Ramos (cell line): Measurements from ENCODE around the gene CACNA1D.

Experiments used
- in situ Hi-C: fragments of 300-500 bp; cut with MboI; formaldehyde crosslinking; loops from one replicate; pipeline ENCODE4 v1.14.3; 2022; ENCODE audit warnings: low sequenced_read_pairs; ENCODE audit not compliant: unreplicated experiment

Gene CACNA1D

DNA sequence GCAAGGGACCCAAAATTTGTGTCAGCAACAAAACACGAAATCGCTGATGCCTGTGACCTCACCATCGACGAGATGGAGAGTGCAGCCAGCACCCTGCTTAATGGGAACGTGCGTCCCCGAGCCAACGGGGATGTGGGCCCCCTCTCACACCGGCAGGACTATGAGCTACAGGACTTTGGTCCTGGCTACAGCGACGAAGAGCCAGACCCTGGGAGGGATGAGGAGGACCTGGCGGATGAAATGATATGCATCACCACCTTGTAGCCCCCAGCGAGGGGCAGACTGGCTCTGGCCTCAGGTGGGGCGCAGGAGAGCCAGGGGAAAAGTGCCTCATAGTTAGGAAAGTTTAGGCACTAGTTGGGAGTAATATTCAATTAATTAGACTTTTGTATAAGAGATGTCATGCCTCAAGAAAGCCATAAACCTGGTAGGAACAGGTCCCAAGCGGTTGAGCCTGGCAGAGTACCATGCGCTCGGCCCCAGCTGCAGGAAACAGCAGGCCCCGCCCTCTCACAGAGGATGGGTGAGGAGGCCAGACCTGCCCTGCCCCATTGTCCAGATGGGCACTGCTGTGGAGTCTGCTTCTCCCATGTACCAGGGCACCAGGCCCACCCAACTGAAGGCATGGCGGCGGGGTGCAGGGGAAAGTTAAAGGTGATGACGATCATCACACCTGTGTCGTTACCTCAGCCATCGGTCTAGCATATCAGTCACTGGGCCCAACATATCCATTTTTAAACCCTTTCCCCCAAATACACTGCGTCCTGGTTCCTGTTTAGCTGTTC lies 316.9 kb downstream of the CACNA1D start:
- in situ Hi-C loops, result no loop called here

- in situ Hi-C loops, result no loop called here
These were observed 318.0 kb downstream of the CACNA1D start for GRCh38 chr3:53812434-53812833.

- in situ Hi-C loops, result no loop called here
These were observed 318.8 kb downstream of the CACNA1D start for GRCh38 chr3:53813229-53813628.

DNA sequence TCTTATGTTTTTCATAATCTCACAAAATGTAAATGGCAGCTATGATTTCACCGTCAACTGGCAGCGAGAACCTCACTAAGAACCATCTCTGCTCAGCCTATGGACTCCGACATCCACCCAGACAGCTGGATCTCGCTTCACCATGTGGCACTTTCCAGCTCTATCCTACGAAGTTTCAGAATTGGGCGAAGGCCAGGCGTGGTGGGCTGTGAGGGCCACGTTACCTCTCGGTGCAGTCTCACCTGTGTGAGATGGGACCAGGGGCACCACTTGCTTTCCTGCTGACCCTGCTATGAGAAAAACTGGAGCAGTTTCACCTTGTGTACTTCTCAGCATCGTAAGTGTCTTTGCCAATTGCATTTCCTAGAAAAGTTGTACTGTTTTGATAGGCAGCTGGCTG lies 319.5 kb downstream of the CACNA1D start:
- in situ Hi-C loops, result no loop called here

- in situ Hi-C loops, result no loop called here
These were observed 320.7 kb downstream of the CACNA1D start for GRCh38 chr3:53815067-53815466.

DNA sequence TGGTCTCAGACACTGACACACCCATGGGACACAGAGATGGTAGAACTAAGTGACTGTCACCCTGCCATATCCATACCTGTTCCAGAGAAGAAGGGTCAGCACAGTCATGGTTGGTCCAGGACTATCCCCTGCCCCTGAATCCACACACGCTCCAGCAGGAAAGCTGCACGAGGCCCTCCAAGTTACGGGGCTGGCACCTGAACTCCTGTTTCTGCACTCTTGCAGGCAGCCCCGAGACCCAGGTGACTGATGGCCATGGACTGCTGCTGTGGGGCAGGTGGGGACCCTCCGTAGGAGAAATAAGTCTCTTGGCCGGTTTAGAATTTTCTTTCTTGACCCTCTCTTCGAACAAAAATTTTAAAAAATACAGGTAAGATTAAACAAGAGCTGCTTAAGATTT lies 321.2 kb downstream of the CACNA1D start:
- in situ Hi-C loops, result no loop called here

GRCh38 chr3:53816425-53816824 lies 322.0 kb downstream of the CACNA1D start:
- in situ Hi-C loops, result no loop called here

DNA sequence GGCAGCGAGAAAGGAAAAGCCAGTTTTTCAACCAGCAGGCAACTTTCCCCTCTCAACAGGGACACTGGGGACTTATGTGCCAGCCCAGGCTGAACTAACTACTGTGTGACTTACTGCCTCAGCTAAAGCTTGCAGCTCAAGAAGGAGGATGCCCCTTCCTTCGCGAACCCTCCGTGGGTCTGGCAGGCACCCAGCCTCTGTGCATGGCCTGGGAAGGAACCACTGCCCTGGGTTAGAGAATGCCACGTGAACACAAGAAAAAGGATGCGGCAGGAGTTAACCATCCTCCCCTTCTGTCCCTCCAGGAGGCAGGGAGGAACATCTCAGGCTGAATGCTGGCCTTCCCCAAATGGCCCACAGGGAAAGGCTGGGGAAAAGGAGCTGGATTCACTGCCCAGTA lies 322.8 kb downstream of the CACNA1D start:
- in situ Hi-C loops, result no loop called here

DNA sequence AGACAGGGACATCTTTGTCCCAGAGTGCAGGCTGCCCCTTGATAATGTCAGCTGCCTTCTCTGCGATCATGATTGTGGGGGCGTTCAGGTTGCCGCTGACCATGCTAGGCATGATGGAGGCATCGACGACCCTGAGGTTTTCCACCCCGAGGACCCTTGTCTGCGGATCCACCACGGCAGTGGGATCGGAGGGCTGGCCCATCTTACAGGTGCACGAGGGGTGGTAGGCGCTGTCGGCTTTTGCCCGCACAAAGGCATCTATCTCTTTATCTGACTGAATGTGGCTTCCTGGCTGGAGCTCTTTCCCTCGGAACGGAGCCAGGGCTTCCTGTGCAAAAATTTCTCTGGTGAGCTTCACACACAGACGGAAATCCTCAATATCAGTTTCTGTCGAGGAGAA lies 323.4 kb downstream of the CACNA1D start:
- in situ Hi-C loops, result no loop called here

GRCh38 chr3:53818221-53819162 lies 324.1 kb downstream of the CACNA1D start:
- in situ Hi-C loops, result no loop called here

- in situ Hi-C loops, result no loop called here
These were observed 324.9 kb downstream of the CACNA1D start for GRCh38 chr3:53819163-53819868.

- in situ Hi-C loops, result no loop called here
These were observed 325.7 kb downstream of the CACNA1D start for GRCh38 chr3:53820084-53820483.

GRCh38 chr3:53820756-53821580 lies 326.6 kb downstream of the CACNA1D start:
- in situ Hi-C loops, result no loop called here

GRCh38 chr3:53821631-53822121 lies 327.3 kb downstream of the CACNA1D start:
- in situ Hi-C loops, result no loop called here

GRCh38 chr3:53822331-53822741 lies 327.9 kb downstream of the CACNA1D start:
- in situ Hi-C loops, result no loop called here

DNA sequence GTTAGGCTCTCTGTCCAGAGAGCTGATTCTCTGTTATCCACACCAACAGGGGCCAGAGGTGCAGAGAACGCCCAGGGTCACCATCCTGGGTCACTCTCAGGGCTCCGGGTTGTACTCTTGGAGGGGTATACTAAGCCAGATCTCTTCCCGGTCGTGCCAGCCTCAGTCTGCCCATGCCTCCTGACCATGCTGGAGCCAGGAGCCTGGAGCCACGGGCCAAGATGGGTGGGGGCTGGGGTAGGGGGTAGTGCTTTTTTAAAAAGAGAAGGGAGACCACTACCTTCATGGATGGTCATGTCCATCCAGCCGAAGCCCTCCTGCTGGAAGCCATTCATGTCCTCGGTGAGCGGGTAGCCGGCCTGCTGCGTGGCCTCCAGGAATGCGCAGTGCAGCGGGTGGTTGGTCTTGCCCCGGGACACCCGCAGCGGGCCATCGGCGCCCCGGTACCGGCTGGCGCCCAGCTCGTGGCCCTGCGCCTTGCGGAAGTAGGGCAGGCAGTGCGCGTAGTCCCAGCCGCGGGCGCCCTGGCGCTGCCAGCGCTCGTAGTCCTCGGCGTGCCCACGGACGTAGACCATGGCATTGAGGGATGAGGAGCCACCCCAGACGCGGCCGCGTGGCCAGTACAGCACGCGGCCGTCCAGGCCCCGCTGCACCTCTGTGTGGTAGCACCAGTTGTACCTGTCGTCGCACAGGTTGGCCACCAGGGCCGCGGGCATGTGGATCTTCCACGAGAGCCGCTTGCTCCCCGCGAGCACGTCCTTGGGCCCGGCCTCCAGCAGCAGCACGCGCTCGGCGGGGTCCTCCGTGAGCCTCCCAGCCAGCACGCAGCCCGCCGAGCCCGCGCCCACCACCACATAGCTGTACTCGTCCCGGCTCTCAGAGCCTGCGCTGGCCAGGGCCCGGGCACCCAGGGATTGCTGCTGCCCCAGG lies 328.9 kb downstream of the CACNA1D start:
- in situ Hi-C loops, result no loop called here

DNA sequence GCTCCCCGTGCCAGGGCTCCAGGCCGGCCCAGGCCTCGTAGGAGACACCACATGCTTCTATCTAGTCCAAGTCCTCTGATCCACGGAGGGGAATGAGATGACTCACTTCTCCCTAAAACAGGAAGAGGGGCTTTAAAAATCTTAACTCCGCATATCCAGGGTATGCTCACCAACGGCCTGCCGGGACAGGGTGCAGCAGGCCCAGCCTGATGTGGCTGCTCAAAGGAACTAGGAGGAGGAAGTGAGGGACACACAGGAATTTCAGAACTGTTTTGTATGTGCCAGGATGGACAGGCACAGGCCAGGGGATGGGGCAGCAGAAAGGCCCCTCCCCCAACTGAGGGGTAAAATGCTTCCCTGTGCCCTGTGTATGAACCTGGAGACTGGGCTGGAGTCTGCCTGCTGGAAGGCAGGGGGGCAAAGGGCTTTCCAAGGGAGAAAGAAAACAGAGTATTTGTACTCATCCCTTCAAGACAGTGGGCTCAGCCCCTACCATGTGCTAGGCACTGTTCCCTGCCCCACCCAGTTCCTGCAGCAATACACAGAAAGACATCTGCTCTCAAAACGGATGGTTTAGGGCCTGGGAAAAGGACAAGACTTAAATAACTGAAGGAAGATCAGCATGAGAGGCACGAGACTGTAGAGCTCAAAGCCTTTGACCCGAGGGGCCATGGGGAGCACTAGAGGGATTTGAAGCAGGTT lies 329.7 kb downstream of the CACNA1D start:
- in situ Hi-C loops, result no loop called here

GRCh38 chr3:53824795-53825194 lies 330.4 kb downstream of the CACNA1D start:
- in situ Hi-C loops, result no loop called here
